Ureter (tissue), 1 donor: Measurements from ENCODE around the gene ZDHHC3. TPM values are rescaled to one million over a fixed set of nuclear protein-coding genes. Genes with fewer than 3 reads are reported as not detected.
A peak's percentile ranks its signal among the peaks of the same experiment; 100 is the strongest.
"Not testable (repeated sequence)": the region's sequence is repeated elsewhere in the genome, so short reads cannot be mapped to it uniquely, and the experiment has no call there.

Experiments used
- DNase-seq: peaks from one replicate; pipeline ENCODE4 v3.0.0-alpha.2; 2020; ENCODE audit warnings: low spot score
- total RNA-seq: library from RNA; stranded (reverse); gene quantifications from one replicate; pipeline ENCODE4 v1.2.4, GENCODE V29; 2023
- donor health status: DM: yes; HTN: yes; CAD: no.

Gene ZDHHC3
- total RNA-seq, 1 donor from 2014 or later, result 151 TPM

DNA sequence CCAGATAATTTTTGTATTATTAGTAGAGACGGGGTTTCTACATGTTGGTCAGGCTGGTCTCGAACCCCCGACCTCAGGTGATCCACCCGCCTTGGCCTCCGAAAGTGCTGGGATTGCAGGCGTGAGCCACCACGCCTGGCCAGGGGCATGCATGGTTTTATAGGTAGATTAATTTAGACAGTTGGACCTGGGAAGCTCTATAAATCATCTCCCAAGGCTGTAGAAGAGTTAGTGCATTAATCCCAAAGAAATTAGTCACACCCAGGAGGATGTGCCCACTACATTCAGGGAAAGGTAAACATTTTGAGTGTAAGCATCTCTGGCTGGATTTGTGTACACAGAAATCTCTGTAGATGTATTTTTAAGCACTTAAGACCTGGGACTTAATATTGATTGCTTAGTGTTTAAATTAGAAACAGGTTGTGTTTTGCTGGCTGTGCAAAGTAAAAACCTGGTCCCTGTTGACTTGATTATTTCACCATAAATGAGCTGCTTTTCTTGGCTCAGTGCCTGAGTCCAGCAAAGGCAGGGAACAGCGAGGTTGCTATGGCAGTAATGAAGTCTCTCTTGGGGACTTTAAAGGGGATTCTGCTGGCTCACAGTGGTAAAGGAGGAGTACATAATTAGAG, 19.3 kb upstream of the ZDHHC3 start:
- DNase-seq, result no peak

DNA sequence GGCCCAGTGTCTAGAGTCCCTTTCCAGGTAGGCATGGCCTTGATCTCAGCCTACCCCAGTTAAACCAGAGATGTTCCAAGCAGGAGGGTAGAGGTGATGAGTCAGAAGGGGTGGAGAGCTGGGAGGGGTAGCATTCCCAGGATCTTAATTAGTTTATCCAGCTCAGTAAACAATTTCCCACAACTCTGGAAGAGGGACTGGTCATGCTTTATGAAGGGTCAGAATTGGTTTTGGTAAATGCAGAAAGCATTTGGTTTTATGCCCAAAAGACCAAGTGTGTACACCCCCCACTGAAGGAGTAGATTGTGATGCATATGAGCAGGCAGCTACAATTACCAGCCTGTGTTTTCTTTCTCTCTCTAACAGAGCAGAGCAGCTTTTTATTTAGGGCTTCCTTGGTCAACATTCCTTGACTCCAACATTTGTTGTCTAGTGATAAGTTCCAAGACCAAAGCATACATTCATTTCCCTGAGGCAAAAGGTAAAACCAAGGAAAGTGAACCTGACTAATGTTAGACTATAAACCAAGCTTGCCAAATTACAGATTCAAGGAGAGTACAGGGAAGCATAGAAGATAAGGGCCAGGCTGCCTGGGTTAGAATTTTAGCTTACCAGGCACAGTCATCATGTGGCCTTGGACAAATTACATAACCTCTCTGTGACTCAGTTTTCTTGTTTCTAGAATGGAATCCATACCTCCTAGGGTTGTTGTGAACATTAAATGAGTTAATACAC, 17.7 kb upstream of the ZDHHC3 start:
- no peak for DNase-seq

DNA sequence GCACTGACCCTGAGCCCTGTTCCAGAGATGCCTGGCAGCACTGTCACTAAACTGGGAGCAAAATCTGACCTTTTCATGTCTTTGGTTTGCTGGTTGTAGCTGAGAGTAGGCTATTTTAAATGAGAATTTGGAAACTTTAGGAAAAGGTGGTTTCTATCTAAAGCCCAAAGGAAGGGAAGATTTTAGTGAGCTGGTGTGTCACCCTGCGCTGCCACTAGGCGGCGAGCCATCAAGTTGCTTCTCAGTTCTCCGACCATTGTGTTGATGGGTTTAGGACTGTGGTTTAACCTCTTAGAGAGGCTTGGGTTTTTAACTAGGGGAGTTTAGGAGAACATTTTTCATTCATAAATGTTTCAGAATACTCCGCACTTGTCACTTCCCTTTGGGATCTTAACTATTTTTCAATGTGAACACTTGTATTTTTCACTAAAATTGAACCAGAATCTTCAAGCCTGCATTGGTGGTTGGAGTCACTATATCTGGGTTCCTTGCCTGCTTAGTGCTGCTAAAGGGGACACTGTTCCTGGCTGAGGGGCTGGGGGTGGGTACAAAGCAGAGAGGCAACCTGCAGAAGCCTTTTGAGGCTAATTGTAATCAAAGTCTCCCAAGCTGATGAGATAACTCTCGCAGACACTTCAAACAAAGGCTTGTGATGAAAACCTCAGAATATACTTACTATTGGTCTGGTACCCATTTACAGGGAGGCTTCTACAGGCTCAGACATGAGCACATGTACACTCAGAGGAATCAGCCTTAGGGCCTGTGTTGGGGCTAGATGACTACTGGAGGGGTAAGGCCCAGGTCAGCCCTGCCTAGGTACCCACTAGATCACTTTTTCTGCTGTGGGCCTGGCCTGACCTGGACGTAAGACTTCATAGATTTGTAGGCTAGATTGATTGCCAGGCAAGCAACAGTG, 16.8 kb upstream of the ZDHHC3 start:
- DNase-seq, result no peak

DNA sequence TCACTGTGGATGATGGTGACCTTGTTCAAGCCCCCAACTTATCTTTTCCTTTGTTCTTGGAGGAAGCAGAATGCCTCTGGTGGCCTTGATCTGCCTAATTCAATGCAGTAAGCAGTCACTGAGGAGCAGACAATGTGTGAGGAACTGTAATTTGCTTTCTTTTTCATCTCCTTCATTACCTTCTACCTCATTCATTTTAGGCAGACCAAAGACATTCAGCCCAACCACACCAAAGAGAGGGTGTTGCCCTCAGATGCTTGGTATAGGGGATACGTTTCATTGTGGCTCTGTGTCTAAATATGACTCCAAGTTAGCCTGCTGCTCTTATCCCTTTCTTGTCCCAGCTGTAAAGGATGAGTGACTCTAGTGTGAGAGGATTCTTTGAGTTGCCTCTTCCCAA, 15.4 kb upstream of the ZDHHC3 start:
- DNase-seq, result no peak

DNA sequence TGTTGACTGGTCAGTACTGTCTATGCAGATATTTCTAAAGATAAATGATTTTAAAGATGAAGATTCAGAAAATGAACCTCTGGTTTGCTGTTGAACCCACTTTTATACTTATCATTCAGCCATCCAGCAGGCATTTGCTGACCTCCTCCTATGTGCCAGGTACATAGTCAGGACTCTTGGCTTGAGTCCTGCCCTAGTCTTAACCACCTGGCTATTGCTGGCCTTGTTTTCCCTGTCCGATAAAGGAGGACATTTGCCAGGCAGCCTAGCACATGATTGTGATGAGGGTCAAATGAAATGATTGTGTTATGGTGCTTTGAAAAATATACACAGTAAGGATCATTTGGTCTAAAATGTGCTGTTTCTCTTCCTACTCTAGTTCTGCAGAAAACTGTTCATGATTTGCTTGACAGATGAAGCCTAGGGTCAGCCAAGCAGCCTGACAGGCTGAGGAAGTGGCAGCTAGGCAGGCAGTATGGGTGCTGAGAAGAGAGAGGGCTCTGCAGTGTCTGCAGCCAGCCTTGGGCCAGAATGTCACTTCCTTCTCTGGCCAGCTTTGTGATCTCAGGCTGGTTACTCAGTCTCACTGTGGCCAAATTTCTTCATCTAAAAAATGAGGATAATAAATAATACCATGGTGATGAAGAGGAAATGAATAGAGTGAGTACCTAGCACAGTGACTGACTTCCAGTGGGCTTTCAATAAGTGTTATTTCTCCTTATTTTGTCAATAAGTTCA, 13.8 kb upstream of the ZDHHC3 start:
- DNase-seq, result no peak

DNA sequence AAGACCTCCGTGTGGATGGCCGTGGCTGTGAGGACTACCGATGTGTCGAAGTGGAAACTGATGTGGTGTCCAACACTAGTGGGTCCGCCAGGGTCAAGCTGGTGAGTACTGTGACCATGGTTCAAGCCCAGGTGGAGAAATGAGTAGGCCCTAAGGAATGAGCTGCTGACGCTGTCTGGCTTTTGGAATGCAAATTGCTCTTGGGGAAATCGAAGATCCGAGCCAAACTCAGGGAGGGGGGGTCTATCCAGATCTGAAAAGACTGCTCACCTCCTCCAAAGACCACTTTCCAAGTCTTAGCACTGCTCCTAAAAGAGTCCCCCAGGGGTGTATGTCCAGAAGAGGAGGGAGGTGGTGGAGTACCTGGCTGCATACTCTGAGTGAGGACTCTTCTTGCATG, 13.2 kb upstream of the ZDHHC3 start:
- DNase-seq, result no peak

DNA sequence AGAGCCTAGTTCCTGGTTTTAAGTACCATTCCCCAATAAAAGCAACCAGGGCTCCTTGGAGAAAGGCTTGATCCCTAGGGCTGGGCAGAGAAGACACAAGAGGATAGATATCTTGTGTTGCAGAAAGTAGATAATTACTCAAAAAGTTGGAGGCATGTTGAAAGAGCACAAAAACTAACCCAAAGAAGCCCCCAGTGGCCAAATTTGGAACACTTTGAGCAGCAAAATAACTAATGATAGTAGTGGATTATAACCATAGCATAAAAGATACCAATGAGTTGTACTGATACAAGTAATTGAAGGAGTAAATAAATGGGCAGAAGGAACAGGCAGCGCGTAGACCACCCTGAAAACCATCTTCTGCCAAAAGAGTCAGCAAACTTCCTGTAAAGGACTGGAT, 12.1 kb upstream of the ZDHHC3 start:
- DNase-seq, result no peak

DNA sequence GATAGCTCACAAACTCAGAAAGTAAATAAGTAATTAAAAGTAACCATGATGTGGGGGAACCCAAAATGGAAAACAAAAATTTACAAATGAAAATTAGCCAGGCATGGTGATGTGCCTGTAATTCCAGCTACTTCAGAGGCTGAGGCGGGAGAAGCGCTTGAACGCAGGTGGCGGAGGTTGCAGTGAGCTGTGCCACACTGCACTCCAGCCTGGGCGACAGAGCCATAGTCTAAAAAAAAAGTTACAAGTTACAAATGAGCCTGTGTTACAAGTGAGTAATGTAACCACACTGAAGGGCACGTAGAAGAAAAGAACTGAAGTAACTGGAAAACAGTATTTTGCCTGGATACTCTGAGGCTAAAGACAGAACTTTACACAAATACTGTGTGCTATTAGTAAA, 11.4 kb upstream of the ZDHHC3 start:
- DNase-seq, result no peak

DNA sequence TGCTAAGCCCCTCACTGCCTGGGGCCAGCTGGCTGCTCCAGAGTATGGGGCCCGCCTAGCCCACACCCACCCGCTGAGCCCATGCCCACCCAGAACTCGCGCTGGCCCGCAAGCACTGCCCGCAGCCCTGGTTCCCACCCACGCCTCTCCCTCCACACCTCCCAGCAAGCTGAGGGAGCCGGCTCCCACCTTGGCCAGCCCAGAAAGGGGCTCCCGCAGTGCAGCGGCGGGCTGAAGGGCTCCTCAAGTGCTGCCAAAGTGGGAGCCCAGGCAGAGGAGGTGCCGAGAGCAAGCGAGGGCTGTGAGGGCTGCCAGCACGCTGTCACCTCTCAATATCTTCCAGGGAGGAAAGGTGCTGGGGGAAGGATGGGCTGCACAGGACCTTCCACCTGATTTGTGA, 10.4 kb upstream of the ZDHHC3 start:
- DNase-seq, result not testable (repeated sequence)

DNA sequence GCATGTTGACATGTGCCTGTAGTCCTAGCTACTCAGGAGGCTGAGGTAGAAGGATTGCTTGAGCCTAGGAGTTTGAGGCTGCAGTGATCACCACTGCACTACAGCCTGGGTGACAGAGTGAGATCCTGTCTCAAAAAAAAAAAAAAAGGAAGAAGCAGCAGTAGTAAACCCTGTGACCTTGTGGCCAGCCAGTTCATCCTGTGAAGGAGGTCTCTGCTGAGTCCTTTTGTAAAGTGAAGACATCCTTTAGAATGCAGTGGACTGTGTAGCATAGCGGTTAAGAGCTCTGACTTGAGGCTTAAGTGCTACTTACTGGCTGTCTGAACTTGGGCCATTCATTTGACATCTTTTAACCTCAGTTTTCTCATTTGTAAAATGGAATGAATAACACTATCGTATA, 8.4 kb upstream of the ZDHHC3 start:
- no peak for DNase-seq

DNA sequence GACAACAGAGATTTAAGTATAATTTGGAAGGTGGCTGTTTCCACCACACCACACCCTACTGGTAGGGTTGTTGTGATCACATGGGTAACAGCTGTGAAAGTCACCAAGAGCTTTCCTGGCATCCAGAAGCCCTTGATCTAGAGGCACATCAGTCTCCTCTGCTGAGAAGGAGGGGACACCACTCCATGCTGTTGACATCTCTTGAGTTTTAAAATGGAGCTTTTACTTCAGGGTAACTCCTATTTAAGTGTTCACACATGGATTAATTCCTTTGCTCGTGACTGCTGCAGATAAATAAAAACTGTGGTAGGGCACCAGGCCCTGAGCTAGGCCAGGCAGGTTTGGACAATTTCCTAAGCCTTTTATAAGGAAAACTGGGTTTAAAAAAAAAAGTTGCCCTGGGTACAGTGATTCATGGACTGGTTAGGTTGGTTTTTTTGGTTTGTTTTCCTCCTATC, 7.5 kb upstream of the ZDHHC3 start:
- no peak for DNase-seq

DNA sequence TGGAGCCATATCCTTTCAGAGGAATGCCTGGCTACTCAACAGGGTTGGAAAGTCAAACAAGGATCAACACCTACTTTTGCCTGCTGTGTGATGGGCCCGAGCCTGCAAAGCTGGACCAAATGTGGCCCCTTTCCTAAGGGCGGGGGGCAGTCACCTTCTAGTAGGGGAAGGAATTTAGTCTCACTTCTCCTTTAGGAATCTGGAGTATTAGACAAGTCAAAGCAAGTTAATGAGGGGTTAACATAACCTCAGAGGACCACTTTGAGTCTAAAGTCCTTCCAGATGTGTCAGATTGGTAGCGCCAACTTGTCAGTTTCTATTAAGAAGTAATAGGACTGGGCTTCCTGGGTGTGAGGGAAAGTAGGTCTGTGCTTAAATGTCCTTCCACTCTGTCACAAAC, 6.8 kb upstream of the ZDHHC3 start:
- DNase-seq, result no peak

DNA sequence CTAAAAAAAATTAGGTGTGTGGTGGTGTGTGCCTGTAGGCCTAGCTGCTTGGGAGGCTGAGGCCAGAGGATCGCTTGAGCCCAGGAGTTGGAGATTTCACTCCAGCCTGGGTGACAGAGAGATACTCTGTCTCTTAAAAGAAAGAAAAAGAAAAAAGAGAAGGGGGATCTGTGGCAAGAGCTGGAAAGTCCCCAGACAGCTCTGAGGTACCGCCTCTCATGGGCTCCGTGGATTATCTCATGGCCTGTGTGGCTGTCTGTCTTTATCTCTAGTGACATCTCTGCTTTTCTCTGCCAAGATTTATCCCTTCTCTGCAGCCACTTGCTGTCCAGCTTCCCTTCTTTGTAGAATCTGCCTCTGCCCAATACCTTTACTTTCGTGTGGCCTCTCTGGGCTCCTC, 5.8 kb upstream of the ZDHHC3 start:
- DNase-seq, result no peak

DNA sequence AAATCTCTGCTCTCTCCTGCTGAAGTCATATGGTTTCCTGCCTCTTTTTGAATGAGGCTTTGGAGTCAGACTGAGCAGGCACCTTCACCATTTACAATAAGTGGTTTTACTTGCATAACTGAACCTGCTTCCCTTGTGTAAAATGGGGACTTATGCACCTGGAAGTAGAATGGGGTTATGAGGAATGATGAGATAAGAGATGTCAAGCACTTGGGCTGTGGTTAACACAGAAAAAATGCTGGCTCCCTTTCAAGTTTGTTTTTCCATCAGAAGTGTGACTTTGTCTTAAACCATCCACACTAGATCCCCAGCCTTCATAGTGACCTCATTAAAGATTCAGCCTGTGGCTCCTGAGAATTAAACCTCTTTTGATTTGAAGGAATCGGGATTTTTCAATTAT, 5.2 kb upstream of the ZDHHC3 start:
- DNase-seq, result no peak

DNA sequence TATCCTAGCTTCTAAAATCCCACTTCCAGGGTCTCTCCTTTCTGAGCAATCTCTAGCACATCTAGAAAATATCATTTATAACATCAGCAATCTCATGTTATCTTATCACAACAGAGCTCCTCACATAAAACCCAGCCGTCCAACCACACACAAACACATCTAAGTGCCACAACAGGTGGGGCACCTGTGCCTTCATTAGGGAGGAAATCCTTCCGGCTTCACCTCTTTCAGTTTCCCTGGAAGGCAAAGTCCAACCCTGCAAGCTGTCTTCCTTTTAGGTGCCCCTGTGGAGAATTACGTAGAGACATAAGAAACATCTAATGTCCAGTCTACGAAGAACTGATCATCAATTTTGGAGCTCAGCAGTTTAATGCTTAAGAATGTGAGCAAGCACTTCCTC, 1.6 kb downstream of the ZDHHC3 start:
- DNase-seq, result no peak

DNA sequence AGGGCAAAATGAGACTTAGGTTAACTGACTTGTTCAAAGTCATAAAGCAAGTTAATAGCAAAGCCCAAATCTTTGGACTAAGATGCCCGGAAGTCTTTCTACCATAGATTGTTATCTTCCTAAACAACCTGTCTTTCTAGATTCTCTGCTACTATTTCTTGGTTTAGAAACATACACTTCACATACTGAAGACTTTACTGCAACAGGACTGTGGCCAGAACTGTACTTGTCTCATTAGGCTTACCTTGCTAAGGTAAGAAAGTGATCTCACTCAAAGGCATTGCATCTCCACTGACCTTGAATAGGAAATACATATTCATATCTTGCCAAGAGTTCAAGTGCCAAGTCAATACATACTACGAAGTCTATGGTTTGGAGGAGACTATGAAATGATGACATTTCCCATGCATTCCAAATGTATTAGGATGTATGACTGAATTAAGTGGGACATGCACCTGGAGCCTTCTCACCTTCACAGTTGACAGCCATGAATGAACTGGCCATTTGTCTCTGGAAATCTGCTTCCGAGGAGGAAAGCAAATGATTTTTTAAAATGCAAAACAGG, 5.0 kb downstream of the ZDHHC3 start:
- no peak for DNase-seq

DNA sequence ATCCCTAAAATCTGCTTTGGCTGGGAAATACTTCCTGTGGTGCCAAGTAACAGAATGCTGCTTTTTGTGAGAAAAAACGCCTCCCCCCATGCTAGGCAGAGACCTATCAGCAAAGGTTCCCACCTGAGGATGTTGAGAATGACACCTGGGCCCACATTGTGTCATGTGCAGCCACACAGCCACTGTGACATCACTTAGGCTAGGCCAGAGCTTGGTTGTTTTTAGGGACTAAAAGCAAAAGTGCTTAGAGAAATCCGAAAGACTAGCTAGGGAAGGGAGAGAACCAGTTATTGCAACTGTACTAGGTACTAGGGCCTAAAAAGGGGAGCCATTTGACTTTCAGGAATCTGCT, 6.2 kb downstream of the ZDHHC3 start:
- no peak for DNase-seq

DNA sequence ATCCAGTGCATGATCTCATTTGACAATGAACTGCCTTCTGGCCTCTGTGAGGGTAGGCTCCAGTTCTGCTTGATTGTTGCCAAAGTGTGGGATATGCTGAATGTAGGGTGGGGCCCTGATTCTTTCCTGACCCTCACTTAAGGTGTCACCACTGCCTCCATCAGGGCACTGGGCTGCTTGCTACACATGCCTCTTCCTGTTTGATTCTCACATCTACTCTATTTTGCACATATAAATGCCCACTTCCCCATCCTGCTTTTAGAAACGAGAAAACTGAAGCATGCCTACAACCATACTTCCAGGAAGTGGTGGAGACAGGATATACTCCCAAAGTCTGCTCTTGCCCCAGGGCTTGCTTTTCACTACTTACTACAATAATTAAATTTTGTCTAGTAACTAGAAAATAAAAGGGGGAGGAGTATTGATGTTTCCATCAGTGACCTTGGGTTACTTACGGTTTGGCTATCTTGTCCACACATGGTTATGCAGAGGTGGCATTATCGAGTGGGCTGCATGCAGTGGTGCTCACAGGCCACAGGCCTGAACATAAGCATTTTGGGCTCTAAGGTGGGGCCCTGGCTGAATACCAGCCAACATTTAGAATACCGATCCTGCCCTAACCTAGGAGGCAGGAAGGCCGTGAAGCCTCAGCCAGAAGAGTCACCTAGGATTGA, 6.7 kb downstream of the ZDHHC3 start:
- DNase-seq, result no peak

DNA sequence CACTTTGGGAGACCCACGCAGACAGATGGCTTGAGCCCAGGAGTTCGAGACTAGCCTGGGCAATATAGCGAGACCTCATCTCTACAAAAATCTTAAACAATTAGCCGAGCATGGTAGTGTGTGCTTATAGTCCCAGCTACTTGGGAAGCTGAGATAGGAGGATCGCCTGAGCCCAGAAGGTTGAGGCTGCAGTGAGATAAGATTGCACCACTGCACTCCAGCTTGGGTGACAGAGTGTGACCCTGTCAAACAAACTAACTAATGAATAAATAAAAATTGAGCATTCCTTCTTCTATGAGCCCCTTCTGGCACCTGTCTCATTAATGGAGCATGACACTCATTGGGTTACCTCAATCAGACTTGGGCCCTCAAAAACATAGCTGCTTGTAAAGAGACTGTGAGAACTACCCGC, 7.5 kb downstream of the ZDHHC3 start:
- no peak for DNase-seq

DNA sequence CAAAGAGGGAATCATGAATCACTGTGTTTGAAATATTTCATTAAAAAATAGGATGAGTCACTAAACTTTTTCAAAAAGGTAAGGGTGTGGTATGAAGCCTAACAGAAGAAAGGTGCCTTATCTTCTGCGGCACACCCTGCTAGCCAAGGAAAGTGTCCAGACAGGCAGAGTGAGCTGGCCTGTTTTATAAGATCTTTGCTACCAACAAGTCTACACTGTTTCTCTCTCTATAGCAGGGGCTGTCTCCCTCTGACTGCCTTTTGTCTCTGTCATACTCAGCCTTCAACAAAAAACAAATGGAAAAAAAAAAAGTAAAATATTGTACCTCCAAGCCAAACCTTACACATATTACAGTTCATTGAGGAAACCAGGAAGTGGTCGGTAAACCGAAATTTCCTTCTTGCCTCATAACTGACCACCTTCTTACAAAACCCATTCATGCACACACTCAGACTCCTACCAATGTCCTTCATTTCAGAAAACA, 9.1 kb downstream of the ZDHHC3 start:
- peak; percentile 59 for DNase-seq

DNA sequence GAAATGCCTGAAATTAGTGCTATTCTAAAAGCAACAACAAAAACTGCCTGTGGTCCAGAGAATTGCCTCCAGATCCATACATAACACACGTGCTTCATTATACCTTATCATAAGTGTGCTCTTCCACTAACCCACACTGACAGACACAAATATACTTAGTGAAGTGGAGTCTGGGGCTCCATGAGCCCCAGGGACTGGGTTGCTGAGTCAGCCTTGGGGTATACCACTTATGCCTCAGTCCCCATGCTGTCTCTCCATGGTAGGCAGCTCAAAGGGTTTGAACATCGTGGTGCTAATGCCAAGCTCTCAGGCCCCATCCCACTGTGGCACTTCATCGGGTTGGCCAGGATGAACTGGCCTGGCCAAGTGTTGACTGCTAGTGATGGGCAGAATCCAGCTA, 10.8 kb downstream of the ZDHHC3 start:
- no peak for DNase-seq
